Endodermal cell (in vitro differentiated cells): ENCODE results near the gene HELQ. TPM values are rescaled to one million over a fixed set of nuclear protein-coding genes. Genes with fewer than 3 reads are reported as not detected.

Experiments used
- DNase-seq: peaks from one replicate; pipeline ENCODE4 v3.0.0-alpha.2; 2017
- H3K27ac ChIP-seq: 2 replicates; pipeline ENCODE4 v1.5.1; 2013; ENCODE audit warnings: mild to moderate bottlenecking, low read depth, low read length, moderate library complexity
- H3K27me3 ChIP-seq: 2 replicates; pipeline ENCODE4 v1.6.1; 2013; ENCODE audit warnings: mild to moderate bottlenecking, low read length, moderate library complexity; ENCODE audit not compliant: insufficient read depth, control insufficient read depth, poor library complexity, severe bottlenecking
- H3K36me3 ChIP-seq: 2 replicates; pipeline ENCODE4 v1.7.0; 2013; ENCODE audit warnings: mild to moderate bottlenecking, low read length, moderate library complexity; ENCODE audit not compliant: control insufficient read depth, insufficient read depth
- H3K4me1 ChIP-seq: one replicate; pipeline ENCODE4 v1.7.0; 2013; ENCODE audit warnings: low read length; ENCODE audit not compliant: control insufficient read depth, insufficient read depth
- H3K4me3 ChIP-seq: 2 replicates; pipeline ENCODE4 v1.5.1; 2013; ENCODE audit warnings: mild to moderate bottlenecking, low read length, moderate library complexity
- H3K9ac ChIP-seq: 2 replicates; pipeline ENCODE4 v1.6.1; 2013; ENCODE audit warnings: mild to moderate bottlenecking, low read length, moderate library complexity; ENCODE audit not compliant: poor library complexity, severe bottlenecking; ENCODE audit errors: extremely low read depth
- H3K9me3 ChIP-seq: 2 replicates; pipeline ENCODE4 v1.6.1; 2013; ENCODE audit warnings: mild to moderate bottlenecking, low read length, moderate library complexity; ENCODE audit not compliant: control insufficient read depth
- H3K27ac Mint-ChIP-seq: 2 replicates; pipeline ENCODE4 v1.8.0; 2020; ENCODE audit warnings: mixed read lengths
- H3K27me3 Mint-ChIP-seq: 2 replicates; pipeline ENCODE4 v1.8.0; 2021; ENCODE audit warnings: mild to moderate bottlenecking, mixed read lengths; ENCODE audit not compliant: insufficient read depth
- H3K36me3 Mint-ChIP-seq: 2 replicates; pipeline ENCODE4 v1.8.0; 2020; ENCODE audit warnings: low read depth, mixed read lengths
- H3K4me1 Mint-ChIP-seq: 2 replicates; pipeline ENCODE4 v1.8.0; 2020; ENCODE audit warnings: mixed read lengths
- H3K4me3 Mint-ChIP-seq: 2 replicates; pipeline ENCODE4 v1.8.0; 2020; ENCODE audit warnings: mild to moderate bottlenecking, moderate library complexity, mixed read lengths
- H3K9me3 Mint-ChIP-seq: 2 replicates; pipeline ENCODE4 v1.8.0; 2020; ENCODE audit warnings: mild to moderate bottlenecking, mixed read lengths
- WGBS, 2 experiments: methylation state at CpG; one replicate each; pipeline versions ENCODE4 v1.1.5 to v1.1.7; 2013; ENCODE audit warnings: missing lambda C conversion rate in 2 of 2, mixed read lengths in 1 of 2; ENCODE audit not compliant: insufficient coverage in 1 of 2, insufficient read length in 1 of 2; 5-methylcytosine and 5-hydroxymethylcytosine counted together
- total RNA-seq, 2 donors: library from RNA; stranded (reverse); fragmentation: NEBNext Ultra II Directional in 1 of 2; extraction: Animal tissue kit (Norgen Biotek cat#: 25700) in 1 of 2; gene quantifications; 2 replicates in 1 of 2; 3 replicates in 1 of 2; pipeline ENCODE4 v1.2.1, GENCODE V29; 2021
- TF ChIP-seq, protein P1 (sequence below): fragments of 200-600 bp; sonication (generic); conservative IDR thresholded peaks from 2 replicates; pipeline ENCODE4 v1.5.0; 2021; ENCODE audit warnings: antibody characterized with exemption, mild to moderate bottlenecking

The HELQ gene
- total RNA-seq, 2 donors from 2014 or later = 13.8 to 14.5 TPM

DNA sequence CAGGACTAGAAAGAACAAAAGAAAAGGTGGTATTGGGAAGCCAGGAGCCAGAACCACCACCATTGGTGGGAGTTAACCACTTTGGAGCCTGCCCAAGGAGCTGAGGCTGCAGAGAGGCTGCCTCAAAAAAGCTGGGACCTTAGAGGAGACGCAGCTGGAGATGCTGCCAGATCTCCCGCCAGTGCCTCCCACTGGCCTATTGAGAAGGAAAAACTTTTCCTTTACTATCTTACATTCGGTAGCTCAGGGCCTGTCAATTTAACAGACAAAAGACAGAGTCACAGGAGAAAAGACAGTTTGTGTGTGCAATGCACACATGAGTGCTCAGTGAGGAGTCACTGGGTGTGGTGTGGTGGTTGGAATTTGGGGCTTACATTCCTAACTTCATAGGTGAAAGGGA is 68.6 kb downstream of the HELQ start:
- H3K36me3 Mint-ChIP-seq = no peaks in the 10 kb centered on the region
- no peak overlapping the region for H3K27ac Mint-ChIP-seq
- 17 to 68% methylated on average over 1 to 3 of the region's 3 CpGs for WGBS, 2 experiments
- H3K4me3 Mint-ChIP-seq = no peak overlapping the region
- peak; percentile 61 for DNase-seq
- peaks cover 65% of the 10 kb centered on the region for H3K27me3 Mint-ChIP-seq
- H3K9me3 Mint-ChIP-seq = peaks cover 2% of the 10 kb centered on the region
- no peaks in the 10 kb centered on the region for H3K36me3 ChIP-seq
- peaks cover 9% of the 10 kb centered on the region for H3K4me1 Mint-ChIP-seq
- no peak overlapping the region for H3K27ac ChIP-seq
- no peaks in the 10 kb centered on the region for H3K4me1 ChIP-seq
- TF ChIP-seq, protein P1, sequence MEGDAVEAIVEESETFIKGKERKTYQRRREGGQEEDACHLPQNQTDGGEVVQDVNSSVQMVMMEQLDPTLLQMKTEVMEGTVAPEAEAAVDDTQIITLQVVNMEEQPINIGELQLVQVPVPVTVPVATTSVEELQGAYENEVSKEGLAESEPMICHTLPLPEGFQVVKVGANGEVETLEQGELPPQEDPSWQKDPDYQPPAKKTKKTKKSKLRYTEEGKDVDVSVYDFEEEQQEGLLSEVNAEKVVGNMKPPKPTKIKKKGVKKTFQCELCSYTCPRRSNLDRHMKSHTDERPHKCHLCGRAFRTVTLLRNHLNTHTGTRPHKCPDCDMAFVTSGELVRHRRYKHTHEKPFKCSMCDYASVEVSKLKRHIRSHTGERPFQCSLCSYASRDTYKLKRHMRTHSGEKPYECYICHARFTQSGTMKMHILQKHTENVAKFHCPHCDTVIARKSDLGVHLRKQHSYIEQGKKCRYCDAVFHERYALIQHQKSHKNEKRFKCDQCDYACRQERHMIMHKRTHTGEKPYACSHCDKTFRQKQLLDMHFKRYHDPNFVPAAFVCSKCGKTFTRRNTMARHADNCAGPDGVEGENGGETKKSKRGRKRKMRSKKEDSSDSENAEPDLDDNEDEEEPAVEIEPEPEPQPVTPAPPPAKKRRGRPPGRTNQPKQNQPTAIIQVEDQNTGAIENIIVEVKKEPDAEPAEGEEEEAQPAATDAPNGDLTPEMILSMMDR = peak; percentile 16
- H3K4me3 ChIP-seq = no peak overlapping the region
- H3K9me3 ChIP-seq = peaks cover 8% of the 10 kb centered on the region
- no peak overlapping the region for H3K9ac ChIP-seq
- H3K27me3 ChIP-seq = no peaks in the 10 kb centered on the region

DNA sequence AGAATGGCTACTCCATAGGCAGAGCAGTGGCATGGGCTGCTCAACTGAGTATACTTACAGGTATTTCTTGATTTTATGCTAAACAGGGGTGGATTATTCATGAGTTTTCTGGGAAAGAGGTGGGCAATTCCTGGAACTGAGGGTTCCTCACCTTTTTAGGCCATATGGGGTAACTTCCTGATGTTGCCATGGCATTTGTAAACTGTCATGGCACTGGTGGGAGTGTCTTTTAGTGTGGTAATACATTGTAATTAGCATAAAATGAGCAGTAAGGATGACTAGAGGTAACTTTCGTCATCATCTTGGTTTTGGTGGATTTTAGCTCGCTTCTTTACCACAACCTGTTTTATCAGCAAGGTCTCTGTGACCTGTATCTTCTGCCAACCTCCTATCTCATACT is 72.8 kb downstream of the HELQ start:
- DNase-seq = no peak
- TF ChIP-seq, protein P1 = no peak
- WGBS, 2 experiments = 80% methylated on average over 2 of the region's 2 CpGs; no CpG with 5 or more reads in 1 of the 2 experiments
- H3K4me1 ChIP-seq = no peaks in the 10 kb centered on the region
- no peak overlapping the region for H3K27ac Mint-ChIP-seq
- H3K27me3 Mint-ChIP-seq = peaks cover 30% of the 10 kb centered on the region
- H3K36me3 Mint-ChIP-seq = peaks cover 3% of the 10 kb centered on the region
- no peak overlapping the region for H3K27ac ChIP-seq
- peaks cover 25% of the 10 kb centered on the region for H3K9me3 ChIP-seq
- no peaks in the 10 kb centered on the region for H3K36me3 ChIP-seq
- H3K27me3 ChIP-seq = no peaks in the 10 kb centered on the region
- H3K9me3 Mint-ChIP-seq = peaks cover 21% of the 10 kb centered on the region
- no peaks in the 10 kb centered on the region for H3K4me1 Mint-ChIP-seq
- no peak overlapping the region for H3K4me3 Mint-ChIP-seq
- no peak overlapping the region for H3K9ac ChIP-seq
- H3K4me3 ChIP-seq = no peak overlapping the region

DNA sequence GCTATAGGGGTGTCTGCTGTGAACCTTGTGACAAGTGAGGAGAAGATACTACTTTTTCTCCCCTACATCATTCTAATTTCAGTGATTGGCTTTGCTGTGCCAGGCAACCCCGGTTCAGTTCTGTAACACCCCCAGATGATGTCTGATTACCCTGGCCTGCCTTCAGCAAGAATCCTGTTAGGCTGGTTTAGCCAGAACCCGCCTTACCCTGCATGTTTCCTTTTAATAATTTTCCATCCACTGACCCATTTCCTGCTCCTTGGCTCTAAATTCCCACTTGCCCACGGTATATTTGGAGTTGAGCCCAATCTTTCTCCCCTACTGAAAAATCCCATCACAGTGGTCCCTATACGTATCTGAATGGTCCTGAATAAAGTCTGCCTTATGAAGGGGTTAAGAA is 74.5 kb downstream of the HELQ start:
- H3K9me3 Mint-ChIP-seq = peaks cover 36% of the 10 kb centered on the region
- Histone ChIP-seq H3K27ac (no peak overlapping the region), H3K4me3 (no peak overlapping the region), H3K9ac (no peak overlapping the region), H3K27me3 (no peaks in the 10 kb centered on the region), H3K4me1 (no peaks in the 10 kb centered on the region), H3K36me3 (no peaks in the 10 kb centered on the region), H3K9me3 (peaks cover 32% of the 10 kb centered on the region)
- DNase-seq = no peak
- peaks cover 19% of the 10 kb centered on the region for H3K27me3 Mint-ChIP-seq
- no peak overlapping the region for H3K4me3 Mint-ChIP-seq
- 86 to 91% methylated on average over 4 of the region's 4 CpGs for WGBS, 2 experiments
- TF ChIP-seq, protein P1 = no peak
- no peak overlapping the region for H3K27ac Mint-ChIP-seq
- H3K4me1 Mint-ChIP-seq = no peaks in the 10 kb centered on the region
- peaks cover 3% of the 10 kb centered on the region for H3K36me3 Mint-ChIP-seq
